GM21576 (cell line): ENCODE results near the gene NDUFS7.

Experiments used
- ATAC-seq: cut with Tn5 transposase; IDR thresholded peaks from one replicate; pipeline ENCODE4 v1.9.1; 2021; ENCODE audit warnings: mild to moderate bottlenecking, moderate library complexity; ENCODE audit not compliant: unreplicated experiment

Gene NDUFS7

GRCh38 chr19:1384478-1385110, 887 bp downstream of the NDUFS7 start:
- no peak for ATAC-seq

DNA sequence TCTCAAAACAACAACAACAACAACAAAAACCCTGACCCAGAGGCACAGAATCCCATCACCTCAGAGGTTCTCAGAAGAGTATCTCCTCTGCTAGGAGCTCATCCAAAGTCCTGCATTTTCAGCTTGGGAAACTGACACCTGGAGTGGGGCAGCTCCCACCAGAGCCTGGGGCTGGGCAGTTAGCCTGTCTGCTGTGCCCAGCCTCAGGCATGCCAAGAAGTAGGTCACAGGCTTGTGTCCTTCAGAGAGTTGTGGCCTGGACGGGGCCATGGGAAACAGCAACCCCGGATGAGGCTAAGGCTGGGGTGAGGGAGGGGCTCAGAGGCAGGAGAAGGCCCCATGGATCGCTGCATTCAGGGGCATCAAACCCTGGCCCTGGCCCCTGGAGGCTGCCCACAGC, 2.1 kb downstream of the NDUFS7 start:
- ATAC-seq = no peak

- ATAC-seq = no peak
Measured at GRCh38 chr19:1386945-1387683, 3.4 kb downstream of the NDUFS7 start.

GRCh38 chr19:1387684-1388636, 4.3 kb downstream of the NDUFS7 start:
- no peak for ATAC-seq

GRCh38 chr19:1388637-1389026, 4.9 kb downstream of the NDUFS7 start:
- ATAC-seq = no peak

DNA sequence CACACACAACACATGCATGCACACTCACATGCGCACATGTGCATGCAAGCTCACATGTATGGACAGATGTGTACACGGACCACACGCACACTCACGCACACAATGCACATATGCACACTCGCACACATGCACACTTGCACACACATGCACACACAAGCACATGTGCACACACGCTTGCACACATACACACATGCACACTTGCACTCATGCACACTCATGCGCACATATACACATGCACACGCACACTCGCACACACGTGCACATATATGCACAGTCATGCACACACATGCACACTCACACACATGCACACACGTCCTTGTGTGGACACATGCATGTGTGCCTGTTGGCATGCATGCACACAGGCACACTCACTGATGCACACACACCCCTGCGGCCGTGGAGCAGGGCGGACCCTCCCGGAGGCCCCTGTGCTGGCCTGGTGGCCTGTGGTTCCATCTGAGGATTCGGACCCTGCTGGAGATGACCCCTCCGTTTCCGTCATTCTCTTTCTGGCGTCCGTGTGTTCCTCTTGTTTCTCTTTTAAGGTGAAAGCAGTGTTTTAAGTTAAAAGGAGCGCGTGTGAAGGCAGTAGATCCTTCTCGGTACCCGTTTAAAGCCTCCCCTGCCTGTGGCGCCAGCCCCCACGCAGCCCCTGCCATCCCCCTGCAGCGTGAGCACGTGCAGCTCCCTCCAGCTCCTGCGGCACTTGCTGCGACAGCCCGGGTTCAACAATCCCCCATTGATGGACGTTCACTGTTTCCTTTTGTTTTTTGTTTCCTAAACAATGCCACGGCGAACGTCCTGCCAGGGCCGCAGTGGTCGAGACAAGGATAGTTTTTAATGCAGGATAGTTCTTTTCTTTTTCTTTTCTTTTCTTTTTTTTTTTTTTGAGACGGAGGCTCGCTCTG, 5.6 kb downstream of the NDUFS7 start:
- ATAC-seq = no peak

DNA sequence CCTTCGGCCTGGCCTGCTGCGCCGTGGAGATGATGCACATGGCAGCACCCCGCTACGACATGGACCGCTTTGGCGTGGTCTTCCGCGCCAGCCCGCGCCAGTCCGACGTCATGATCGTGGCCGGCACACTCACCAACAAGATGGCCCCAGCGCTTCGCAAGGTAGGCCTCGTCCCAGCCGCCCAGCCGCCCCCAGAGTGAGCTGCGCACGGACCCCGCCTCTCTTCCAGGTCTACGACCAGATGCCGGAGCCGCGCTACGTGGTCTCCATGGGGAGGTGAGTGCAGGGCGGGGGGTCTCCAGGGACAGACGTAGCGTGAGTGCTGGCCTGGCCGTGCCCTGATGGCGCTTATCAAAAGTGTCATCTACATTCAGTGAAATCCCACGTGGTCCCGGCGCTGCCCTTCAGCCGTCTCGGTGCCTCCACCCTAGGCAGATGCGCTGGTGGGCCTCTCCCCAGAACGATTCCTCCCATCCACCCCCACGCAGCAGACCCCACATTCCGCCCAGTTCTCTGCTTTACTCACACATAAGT, 7.2 kb downstream of the NDUFS7 start:
- ATAC-seq = no peak

GRCh38 chr19:1392407-1392806, 8.7 kb downstream of the NDUFS7 start:
- ATAC-seq = no peak

DNA sequence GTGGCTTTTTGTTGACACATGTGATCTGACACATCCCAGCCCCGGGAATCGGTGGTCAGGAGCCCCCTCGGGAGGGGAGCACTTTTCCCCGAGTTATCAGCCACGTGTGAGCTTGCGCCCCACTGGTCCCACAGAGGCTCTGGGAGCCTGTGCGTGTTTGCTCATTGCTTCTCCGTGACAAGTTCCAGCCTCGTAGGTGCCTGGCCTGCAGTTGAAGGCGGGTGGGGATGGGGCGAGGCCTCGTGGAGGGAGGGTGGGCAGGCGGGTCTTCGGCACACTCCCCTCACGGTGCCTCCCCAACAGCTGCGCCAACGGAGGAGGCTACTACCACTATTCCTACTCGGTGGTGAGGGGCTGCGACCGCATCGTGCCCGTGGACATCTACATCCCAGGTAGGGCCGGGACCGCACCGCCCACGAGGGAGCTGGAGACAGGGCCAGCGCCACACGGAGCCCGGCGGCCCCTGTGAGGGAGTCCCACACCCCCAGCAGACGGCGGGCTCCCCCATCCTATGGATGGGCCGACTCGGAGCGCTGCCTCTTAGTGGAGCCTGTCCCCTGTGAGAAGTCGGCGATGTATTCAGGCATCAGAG, 9.3 kb downstream of the NDUFS7 start:
- no peak for ATAC-seq

DNA sequence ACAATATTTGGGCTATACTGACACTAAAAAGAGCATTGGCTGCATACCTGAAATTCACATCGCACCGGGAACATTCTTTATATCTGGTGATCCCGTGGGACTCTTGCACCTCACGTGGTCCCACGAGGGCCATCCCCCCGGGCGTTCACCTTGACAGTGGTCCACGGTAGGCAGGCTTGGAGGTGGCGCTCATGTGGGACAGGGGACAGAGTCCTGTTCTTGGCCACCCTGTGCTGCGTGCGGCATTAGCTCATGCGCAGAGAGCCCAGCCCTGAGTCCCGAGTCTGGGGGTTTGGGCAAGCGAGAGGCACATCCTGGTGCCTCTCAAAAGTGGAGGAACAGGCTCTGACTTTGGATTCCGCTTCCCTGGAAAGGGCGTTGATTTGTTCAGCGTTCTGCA, 10.1 kb downstream of the NDUFS7 start:
- no peak for ATAC-seq

GRCh38 chr19:1394252-1395193, 10.8 kb downstream of the NDUFS7 start:
- ATAC-seq = no peak

DNA sequence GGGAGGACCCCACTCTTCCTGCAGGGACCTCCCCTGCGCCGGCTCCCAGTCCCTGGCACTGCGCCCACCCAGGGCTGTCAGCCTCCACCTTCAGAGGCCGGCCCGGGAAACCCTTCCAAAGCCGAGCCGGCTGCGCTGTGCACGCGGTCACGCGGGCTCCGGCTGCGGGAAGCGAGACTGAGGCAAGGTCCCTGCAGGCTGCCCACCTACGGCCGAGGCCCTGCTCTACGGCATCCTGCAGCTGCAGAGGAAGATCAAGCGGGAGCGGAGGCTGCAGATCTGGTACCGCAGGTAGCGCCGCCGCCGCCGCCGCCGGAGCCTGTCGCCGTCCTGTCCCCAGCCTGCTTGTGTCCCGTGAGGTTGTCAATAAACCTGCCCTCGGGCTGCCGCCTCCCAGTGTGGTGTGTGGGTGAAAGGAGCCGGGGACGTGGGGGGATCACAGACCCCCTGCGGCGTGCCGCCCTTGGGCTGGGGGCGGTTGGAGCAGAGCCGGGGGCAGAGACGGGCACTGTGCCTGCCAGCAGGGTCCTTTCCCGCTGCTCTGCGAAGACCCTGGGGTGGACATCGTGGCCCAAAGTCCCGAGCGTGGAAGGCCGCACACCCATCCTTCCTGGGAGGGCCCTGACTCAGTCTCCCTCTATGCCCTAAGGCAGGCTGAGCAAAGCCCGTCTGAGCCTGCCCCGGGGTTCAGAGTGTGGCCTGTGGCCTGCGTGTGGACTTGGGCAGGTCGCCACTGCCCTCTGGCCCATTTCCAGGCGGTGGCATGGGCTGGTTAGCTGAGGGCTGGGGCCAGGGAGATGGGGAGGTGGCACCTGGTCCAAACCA, 11.7 kb downstream of the NDUFS7 start:
- ATAC-seq = no peak

DNA sequence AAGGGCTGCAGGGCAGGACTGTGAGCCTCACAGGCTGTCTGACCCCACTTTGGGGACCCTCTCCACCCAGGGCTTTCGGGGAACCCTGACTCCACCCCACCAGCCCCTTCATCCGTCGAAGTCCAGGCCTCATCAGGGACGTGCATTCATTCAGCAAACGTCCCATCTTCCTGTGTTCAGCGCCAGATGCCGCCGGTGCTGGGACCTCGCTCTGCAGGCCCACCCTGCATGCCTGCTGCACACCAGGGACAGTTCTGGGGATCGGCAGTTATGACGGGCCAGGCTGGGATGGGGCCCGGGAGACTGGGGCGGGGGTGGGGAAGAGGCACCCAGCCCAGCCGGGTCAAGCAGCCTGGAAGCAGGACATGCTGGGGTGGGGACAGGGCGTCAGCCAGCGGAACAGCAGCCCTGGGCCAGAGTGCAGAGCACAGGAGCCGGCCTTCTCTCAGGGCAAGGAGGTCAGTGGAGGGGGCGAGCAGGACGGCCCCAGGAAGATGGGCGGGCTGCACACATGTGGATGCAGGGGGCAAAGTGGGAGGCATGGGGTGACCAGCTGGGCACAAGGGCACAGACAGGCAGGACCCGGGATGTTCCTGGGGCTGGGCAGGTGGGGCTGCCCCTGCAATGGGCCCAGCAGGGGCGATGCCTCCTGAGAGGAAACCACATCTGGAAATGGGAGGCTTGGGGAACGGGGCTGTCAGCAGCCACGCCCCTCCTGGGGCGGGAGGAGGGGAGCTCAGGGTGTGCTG, 12.5 kb downstream of the NDUFS7 start:
- ATAC-seq = no peak

GRCh38 chr19:1396768-1397679, 13.3 kb downstream of the NDUFS7 start:
- no peak for ATAC-seq

- no peak for ATAC-seq
Measured at GRCh38 chr19:1397838-1398237, 14.1 kb downstream of the NDUFS7 start.

DNA sequence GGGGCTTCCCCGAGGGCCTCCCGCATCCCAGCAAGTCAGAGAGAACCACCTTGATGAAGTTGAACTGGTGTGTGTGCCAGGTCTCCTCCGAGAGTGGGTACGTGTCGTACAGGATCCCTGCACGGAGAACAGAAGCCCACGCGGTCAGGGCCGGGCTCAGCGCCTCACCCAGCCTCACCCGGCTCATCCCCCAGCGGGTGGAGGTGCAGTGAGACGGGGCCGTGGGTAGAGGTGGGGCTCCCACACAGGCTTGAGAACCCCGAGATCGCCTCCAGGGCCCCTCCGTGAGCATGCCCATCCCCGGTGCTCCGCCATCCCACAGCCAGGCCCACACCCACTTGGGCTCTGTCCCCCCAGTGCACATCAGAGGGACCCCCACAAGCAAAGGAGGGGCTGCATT, 15.4 kb downstream of the NDUFS7 start:
- ATAC-seq = no peak
